Endothelial cell of umbilical vein (primary cell): ENCODE data around the gene PAQR6. TPM values are rescaled to one million over a fixed set of nuclear protein-coding genes. Genes with fewer than 3 reads are reported as not detected.

ENCODE experiments used
- BruUV-seq: library from RNA; stranded (reverse); fragments of 400-500 nt; replicated peaks from 2 replicates; lab custom pipeline; 2021; lab: Mats Ljungman, UMichigan
- CTCF ChIA-PET: fragments of 300-600, 350-600 bp; sonication (Branson Sonifier 250); formaldehyde crosslinking; loops from one replicate; lab custom pipeline; 2021; ENCODE audit warnings: antibody characterized with exemption, inconsistent platforms; lab: Charles Lee
- POLR2A ChIA-PET: fragments of 300-600, 350-600 bp; sonication (Branson Sonifier 250); formaldehyde crosslinking; loops from one replicate; lab custom pipeline; 2021; ENCODE audit warnings: antibody characterized with exemption, inconsistent platforms; lab: Charles Lee
- DNase-seq: peaks from one replicate; pipeline ENCODE4 v3.0.0-alpha.2; 2011; ENCODE audit warnings: low read depth, low spot score
- FAIRE-seq: peaks from 2 replicates; lab custom pipeline; 2011; peaks lifted over from hg19 to GRCh38; lab: Jason Lieb, UNC
- H2AFZ ChIP-seq: 2 replicates; pipeline ENCODE4 v1.6.0; 2012; ENCODE audit warnings: low read depth, low read length, control low read depth, inconsistent platforms
- H3K27ac ChIP-seq: 2 replicates; pipeline ENCODE4 v1.5.1; 2011; ENCODE audit warnings: low read depth, mild to moderate bottlenecking, control low read depth, low read length, moderate library complexity; ENCODE audit not compliant: insufficient read depth
- H3K27me3 ChIP-seq, 2 experiments: 2 replicates each; pipeline versions ENCODE4 v1.6.0 to v1.6.1; 2011; ENCODE audit warnings: low read length in 2 of 2, mixed read lengths in 1 of 2; ENCODE audit not compliant: control insufficient read depth in 2 of 2, insufficient read depth in 2 of 2
- H3K36me3 ChIP-seq, 2 experiments: 2 replicates in 1 of 2; 3 replicates in 1 of 2; pipeline ENCODE4 v1.5.1; 2011; ENCODE audit warnings: low read length in 2 of 2, mild to moderate bottlenecking in 1 of 2, moderate library complexity in 1 of 2; ENCODE audit not compliant: control insufficient read depth in 2 of 2, insufficient read depth in 2 of 2; ENCODE audit errors: extremely low read depth in 1 of 2
- H3K4me1 ChIP-seq: 3 replicates; pipeline ENCODE4 v1.5.1; 2011; ENCODE audit warnings: mild to moderate bottlenecking, low read length; ENCODE audit not compliant: control insufficient read depth, insufficient read depth; ENCODE audit errors: extremely low read depth
- H3K4me2 ChIP-seq: 2 replicates; pipeline ENCODE4 v1.6.1; 2011; ENCODE audit warnings: low read length, control low read depth, mixed read lengths; ENCODE audit not compliant: insufficient read depth
- H3K4me3 ChIP-seq, 3 experiments: fragments of 200-600 bp in 1 of 3; sonication (generic), shearing (Covaris generic) in 1 of 3; replicated peaks in 1 of 3; 2 replicates each; pipeline ENCODE4 v1.5.1; 2011 to 2016; ENCODE audit warnings: control low read depth in 3 of 3, low read length in 3 of 3, mild to moderate bottlenecking in 2 of 3, inconsistent platforms in 1 of 3, low read depth in 1 of 3, moderate library complexity in 1 of 3; ENCODE audit not compliant: insufficient read depth in 1 of 3
- H3K79me2 ChIP-seq: 2 replicates; pipeline ENCODE4 v1.6.0; 2012; ENCODE audit warnings: low read length, inconsistent platforms; ENCODE audit not compliant: control insufficient read depth, insufficient read depth
- H3K9ac ChIP-seq: replicated peaks from 2 replicates; pipeline ENCODE3; 2011; ENCODE audit warnings: low read length, control low read depth; ENCODE audit not compliant: insufficient read depth; ENCODE audit errors: extremely low read depth
- H3K9me1 ChIP-seq: replicated peaks from 3 replicates; pipeline ENCODE4 v1.6.0; 2011; ENCODE audit warnings: mild to moderate bottlenecking, low read length; ENCODE audit not compliant: control insufficient read depth, insufficient read depth; ENCODE audit errors: extremely low read depth
- H3K9me3 ChIP-seq: replicated peaks from 2 replicates; pipeline ENCODE4 v1.5.1; 2012; ENCODE audit warnings: low read length, inconsistent platforms; ENCODE audit not compliant: control insufficient read depth, insufficient read depth
- H4K20me1 ChIP-seq: replicated peaks from 2 replicates; pipeline ENCODE3; 2011; ENCODE audit warnings: mild to moderate bottlenecking, low read length; ENCODE audit not compliant: control insufficient read depth, insufficient read depth; ENCODE audit errors: extremely low read depth
- CTCF ChIP-seq, 2 donors: IDR thresholded peaks; 1 replicate in 1 of 2; 2 replicates in 1 of 2; pipeline ENCODE4 v1.5.1; 2011; ENCODE audit warnings: low read length in 2 of 2, mild to moderate bottlenecking in 2 of 2, moderate library complexity in 2 of 2, control low read depth in 1 of 2, inconsistent platforms in 1 of 2, low read depth in 1 of 2; ENCODE audit not compliant: insufficient read depth in 1 of 2; ENCODE audit errors: extremely low read depth in 1 of 2
- EZH2 ChIP-seq: IDR thresholded peaks from 2 replicates; pipeline ENCODE4 v1.6.1; 2012; ENCODE audit warnings: borderline replicate concordance, low read depth, mild to moderate bottlenecking, moderate library complexity, low read length, inconsistent platforms; ENCODE audit not compliant: severe bottlenecking
- FOS ChIP-seq: IDR thresholded peaks from 2 replicates; pipeline ENCODE4 v1.6.1; 2011; ENCODE audit warnings: mild to moderate bottlenecking, low read length, moderate library complexity, borderline replicate concordance; ENCODE audit not compliant: insufficient read depth
- GATA2 ChIP-seq: IDR thresholded peaks from 2 replicates; pipeline ENCODE4 v1.7.0; 2011; ENCODE audit warnings: low read depth, mild to moderate bottlenecking, moderate library complexity, mixed read lengths, low read length; ENCODE audit not compliant: insufficient read length, insufficient read depth
- JUN ChIP-seq: IDR thresholded peaks from 2 replicates; pipeline ENCODE4 v1.6.1; 2011; ENCODE audit warnings: borderline replicate concordance, low read depth; ENCODE audit not compliant: insufficient read length, insufficient read depth
- MAX ChIP-seq: IDR thresholded peaks from 2 replicates; pipeline ENCODE4 v1.6.1; 2011; ENCODE audit not compliant: insufficient read depth, insufficient read length
- POLR2A ChIP-seq: IDR thresholded peaks from 2 replicates; pipeline ENCODE4 v1.6.1; 2012; ENCODE audit warnings: low read depth, mild to moderate bottlenecking, control low read depth, low read length
- POLR2AphosphoS5 ChIP-seq: IDR thresholded peaks from 2 replicates; pipeline ENCODE4 v1.6.1; 2012; ENCODE audit warnings: low read depth, mild to moderate bottlenecking, control low read depth, low read length, moderate library complexity; ENCODE audit not compliant: insufficient read depth
- dilution Hi-C: fragments of 300-500 bp; cut with MboI; formaldehyde crosslinking; loops from one replicate; pipeline ENCODE4 v1.15.0; 2019; ENCODE audit warnings: low sequenced_read_pairs; ENCODE audit not compliant: extremely low pct_ligation_motif_present
- intact Hi-C: fragments of 100-400 bp; cut with micrococcal nuclease; formaldehyde crosslinking; loops from one replicate; pipeline ENCODE4 v1.10.0; 2022
- polyA plus RNA-seq, 4 experiments: library from polyadenylated mRNA; depleted of rRNA in 3 of 4; stranded (reverse) in 3 of 4; unstranded in 1 of 4; fragments of >200 nt; gene quantifications; 2 replicates each; pipeline versions ENCODE4 v1.2.1 to v1.2.3, GENCODE V29; 2011 to 2012; ENCODE audit warnings: missing spikeins in 1 of 4
- total RNA-seq: library from RNA; stranded (reverse); gene quantifications from 2 replicates; pipeline ENCODE4 v1.2.3, GENCODE V29; 2021

Gene PAQR6
- total and polyA plus RNA-seq, 2 donors (not counting 3 experiments of a cell fraction or from before 2014, with no cell fraction given): 1.6 to 2.2 TPM

- Histone ChIP-seq H3K9me1 (no peaks in the 10 kb centered on the region), H3K4me3 (no peak overlapping the region), H3K79me2 (peaks cover 45% of the 10 kb centered on the region), H3K27ac (no peak overlapping the region), H3K9me3 (no peaks in the 10 kb centered on the region), H3K36me3 (peaks cover 0 to 6% of the 10 kb centered on the region in 2 experiments), H3K4me1 (peaks cover 9% of the 10 kb centered on the region), H4K20me1 (no peaks in the 10 kb centered on the region), H3K4me2 (no peak overlapping the region), H3K27me3 (no peaks in the 10 kb centered on the region), H2AFZ (no peak overlapping the region), H3K9ac (no peak overlapping the region)
- TF ChIP-seq FOS (no peak), EZH2 (no peak), POLR2A (no peak), GATA2 (no peak), JUN (no peak), MAX (no peak), CTCF (IDR thresholded peaks at IDR 0.05; ENCODE audit: extremely low read depth in 1 of 2, insufficient read depth in 1 of 2, low read depth in 1 of 2, low read length in 2 of 2) (no peak), POLR2AphosphoS5 (no peak)
- dilution Hi-C loops (no loop called here), intact Hi-C loops (no loop called here)
- FAIRE-seq: no peak
- ChIA-PET CTCF (interaction anchor here (2.9 kb wide), 1 partner anchor 29 kb away, joined by 20 read pairs; no protein-coding TSS in a partner anchor), POLR2A (no interaction called here)
- no peak for DNase-seq
- BruUV-seq: no TSS peak
These were observed 52.0 kb downstream of the PAQR6 start for GRCh38 chr1:156195853-156196252.
